Bronchial epithelial cell (primary cell): ENCODE measurements around the gene TMEM167B. TPM values are rescaled to one million over a fixed set of nuclear protein-coding genes. Genes with fewer than 3 reads are reported as not detected.

Experiments
- DNase-seq: peaks from one replicate; pipeline ENCODE4 v3.0.0-alpha.2; 2010; ENCODE audit warnings: low read depth
- FAIRE-seq: peaks from 2 replicates; lab custom pipeline; 2011; peaks lifted over from hg19 to GRCh38; lab: Jason Lieb, UNC
- H3K27me3 ChIP-seq: 2 replicates; pipeline ENCODE4 v1.5.1; 2011; ENCODE audit warnings: low read length; ENCODE audit not compliant: control insufficient read depth, insufficient read depth
- H3K36me3 ChIP-seq: 2 replicates; pipeline ENCODE4 v1.5.1; 2011; ENCODE audit warnings: low read length; ENCODE audit not compliant: control insufficient read depth, insufficient read depth
- H3K4me3 ChIP-seq: 2 replicates; pipeline ENCODE4 v1.5.1; 2011; ENCODE audit warnings: mild to moderate bottlenecking, low read depth, low read length, control low read depth
- total RNA-seq: library from RNA; depleted of rRNA; stranded (reverse); fragments of >200 nt; gene quantifications from 2 replicates; pipeline ENCODE4 v1.2.1, GENCODE V29; 2014
- TF ChIP-seq, protein P1 (sequence below): IDR thresholded peaks from 2 replicates; pipeline ENCODE4 v1.5.1; 2011; ENCODE audit warnings: mild to moderate bottlenecking, moderate library complexity, low read length, control low read depth, inconsistent platforms; ENCODE audit not compliant: insufficient read depth, severe bottlenecking

TMEM167B gene
- total RNA-seq, 1 donor from 2014 or later = 52.7 TPM

DNA sequence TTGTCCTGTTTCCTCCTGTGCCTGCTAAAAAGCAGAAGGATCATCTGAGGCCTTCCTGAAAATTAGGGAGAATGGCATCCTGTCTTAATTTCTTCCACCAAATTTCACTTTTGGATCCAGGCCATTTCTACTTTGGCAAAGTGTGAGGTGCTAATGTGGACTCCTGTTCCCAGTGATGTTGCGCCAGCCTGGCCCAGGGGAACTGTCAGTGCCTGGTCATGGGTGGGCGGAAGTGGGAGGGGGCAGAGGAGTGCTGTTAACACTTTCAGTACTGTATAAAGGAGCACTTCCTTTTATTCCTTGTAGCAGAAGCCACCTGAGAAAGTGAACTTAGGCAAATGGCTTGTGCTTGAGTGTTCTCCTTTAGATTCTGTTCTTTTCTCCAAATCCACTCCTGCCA lies 43.3 kb downstream of the TMEM167B start:
- FAIRE-seq = no peak
- no peak overlapping the region for H3K4me3 ChIP-seq
- no peak for DNase-seq
- no peaks in the 10 kb centered on the region for H3K27me3 ChIP-seq
- TF ChIP-seq, protein P1, sequence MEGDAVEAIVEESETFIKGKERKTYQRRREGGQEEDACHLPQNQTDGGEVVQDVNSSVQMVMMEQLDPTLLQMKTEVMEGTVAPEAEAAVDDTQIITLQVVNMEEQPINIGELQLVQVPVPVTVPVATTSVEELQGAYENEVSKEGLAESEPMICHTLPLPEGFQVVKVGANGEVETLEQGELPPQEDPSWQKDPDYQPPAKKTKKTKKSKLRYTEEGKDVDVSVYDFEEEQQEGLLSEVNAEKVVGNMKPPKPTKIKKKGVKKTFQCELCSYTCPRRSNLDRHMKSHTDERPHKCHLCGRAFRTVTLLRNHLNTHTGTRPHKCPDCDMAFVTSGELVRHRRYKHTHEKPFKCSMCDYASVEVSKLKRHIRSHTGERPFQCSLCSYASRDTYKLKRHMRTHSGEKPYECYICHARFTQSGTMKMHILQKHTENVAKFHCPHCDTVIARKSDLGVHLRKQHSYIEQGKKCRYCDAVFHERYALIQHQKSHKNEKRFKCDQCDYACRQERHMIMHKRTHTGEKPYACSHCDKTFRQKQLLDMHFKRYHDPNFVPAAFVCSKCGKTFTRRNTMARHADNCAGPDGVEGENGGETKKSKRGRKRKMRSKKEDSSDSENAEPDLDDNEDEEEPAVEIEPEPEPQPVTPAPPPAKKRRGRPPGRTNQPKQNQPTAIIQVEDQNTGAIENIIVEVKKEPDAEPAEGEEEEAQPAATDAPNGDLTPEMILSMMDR = no peak
- no peaks in the 10 kb centered on the region for H3K36me3 ChIP-seq

DNA sequence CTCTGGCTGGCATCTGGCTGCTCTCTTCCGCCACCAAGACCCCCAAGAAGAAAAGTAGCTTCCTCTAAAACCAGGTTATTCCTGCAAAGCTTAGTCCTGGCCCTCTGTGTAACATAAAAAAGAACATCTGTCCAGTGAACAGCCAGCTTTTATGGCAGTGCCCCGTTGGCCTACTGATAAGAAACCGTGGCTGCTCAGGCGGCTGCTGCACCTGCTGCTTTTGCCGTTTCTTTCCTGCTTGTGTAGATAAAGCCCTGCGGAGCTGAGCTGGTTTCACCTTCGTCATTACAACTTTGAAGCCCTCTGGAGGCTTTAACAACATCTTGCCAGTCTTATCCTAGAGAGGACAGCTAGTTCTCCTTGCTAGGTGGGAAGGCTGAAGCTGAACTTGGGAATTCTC lies 43.9 kb downstream of the TMEM167B start:
- TF ChIP-seq, protein P1 = no peak
- no peaks in the 10 kb centered on the region for H3K27me3 ChIP-seq
- no peak for FAIRE-seq
- no peak for DNase-seq
- H3K4me3 ChIP-seq = no peak overlapping the region
- no peaks in the 10 kb centered on the region for H3K36me3 ChIP-seq

DNA sequence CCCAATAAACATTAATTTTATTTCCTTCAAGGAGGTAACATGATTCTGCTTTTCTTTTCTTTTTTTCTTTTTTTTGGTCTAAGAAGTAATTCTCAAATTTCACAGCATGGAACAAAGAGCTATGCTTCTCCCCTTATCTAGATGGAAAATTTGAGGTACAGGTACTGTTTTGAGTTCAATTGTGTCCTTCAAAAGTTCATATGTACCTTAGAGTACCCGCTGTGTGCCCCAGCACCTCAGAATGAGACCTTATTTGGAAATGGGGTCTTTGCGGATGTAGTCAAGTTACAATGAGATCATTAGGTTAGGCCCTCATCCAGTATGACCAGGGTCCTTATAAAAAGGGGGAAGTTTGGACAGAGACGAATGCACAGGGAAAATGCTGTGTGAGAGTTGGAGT lies 45.4 kb downstream of the TMEM167B start:
- FAIRE-seq = no peak
- no peaks in the 10 kb centered on the region for H3K36me3 ChIP-seq
- DNase-seq = no peak
- H3K27me3 ChIP-seq = no peaks in the 10 kb centered on the region
- H3K4me3 ChIP-seq = no peak overlapping the region
- TF ChIP-seq, protein P1 = no peak

DNA sequence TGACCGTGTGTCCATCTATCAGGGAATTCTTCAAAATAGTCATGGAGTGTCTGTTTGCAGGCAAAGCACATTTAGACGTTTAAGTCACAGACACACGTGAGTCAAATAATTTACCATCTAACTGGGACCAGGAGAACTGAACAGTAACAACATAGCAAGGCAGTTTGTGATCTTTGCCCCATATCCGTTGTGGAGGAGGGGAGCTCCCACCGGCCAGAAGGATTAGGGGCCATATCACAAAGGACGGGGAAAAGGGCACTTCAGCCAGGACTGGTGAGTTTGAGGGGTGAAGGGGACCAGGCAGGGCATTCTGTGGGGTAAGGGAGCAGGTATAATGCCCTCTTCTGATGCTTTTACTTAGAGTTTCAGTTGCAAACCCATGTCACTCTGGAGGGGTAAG lies 46.2 kb downstream of the TMEM167B start:
- DNase-seq (no peak), FAIRE-seq (no peak)
- TF ChIP-seq, protein P1 = no peak
- Histone ChIP-seq H3K27me3 (no peaks in the 10 kb centered on the region), H3K36me3 (no peaks in the 10 kb centered on the region), H3K4me3 (no peak overlapping the region)

DNA sequence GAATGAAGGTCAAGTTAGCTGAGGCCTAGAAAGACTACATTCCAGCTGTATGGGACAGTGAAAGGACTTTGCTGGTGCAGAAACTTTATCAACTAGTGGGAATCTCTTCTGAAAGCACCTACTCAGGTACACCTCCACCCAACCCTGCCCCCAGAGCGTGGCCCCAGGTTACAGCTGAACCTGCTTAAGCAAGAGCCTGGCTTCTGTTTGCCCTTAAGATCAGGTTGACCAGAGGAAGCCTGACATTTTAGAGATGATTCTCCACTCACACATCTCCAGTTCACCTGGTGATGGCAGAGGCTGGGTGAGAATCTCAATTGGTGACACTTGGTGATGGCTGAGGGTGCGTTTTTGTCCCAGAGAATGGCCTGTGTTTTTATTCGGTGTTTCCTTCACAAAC lies 47.4 kb downstream of the TMEM167B start:
- FAIRE-seq (no peak), DNase-seq (no peak)
- Histone ChIP-seq H3K4me3 (no peak overlapping the region), H3K36me3 (no peaks in the 10 kb centered on the region), H3K27me3 (no peaks in the 10 kb centered on the region)
- TF ChIP-seq, protein P1 = no peak

DNA sequence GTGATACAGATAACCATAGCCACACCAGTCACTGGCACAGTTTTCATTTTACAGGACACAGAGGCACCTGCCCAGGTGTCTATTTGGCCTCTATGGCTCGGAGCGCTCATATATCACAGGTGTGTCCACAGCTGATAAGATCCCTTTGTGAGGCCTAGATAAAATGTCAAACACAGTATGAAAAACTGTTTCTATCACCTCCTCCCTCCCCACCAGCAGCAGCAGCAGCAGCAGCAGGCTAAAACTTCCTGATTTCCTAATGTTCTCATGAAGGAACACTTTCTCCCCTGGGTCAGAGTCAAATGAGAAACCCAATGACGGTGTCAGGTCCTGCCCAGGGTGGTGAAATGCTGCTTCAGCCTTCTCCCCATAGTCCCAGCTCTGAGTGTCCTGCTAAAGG lies 47.8 kb downstream of the TMEM167B start:
- H3K4me3 ChIP-seq = no peak overlapping the region
- H3K27me3 ChIP-seq = no peaks in the 10 kb centered on the region
- TF ChIP-seq, protein P1 = no peak
- no peaks in the 10 kb centered on the region for H3K36me3 ChIP-seq
- DNase-seq (no peak), FAIRE-seq (no peak)
